ENCODE measurements around the gene ADCY6. TPM values are rescaled to one million over a fixed set of nuclear protein-coding genes. Genes with fewer than 3 reads are reported as not detected.

ADCY6 gene
- total RNA-seq, 1 experiment from 2014 or later = 16.3 TPM

- no peak for DNase-seq (ENCODE audit: low read depth)
Measured at GRCh38 chr12:48783432-48783831, 5.5 kb downstream of the ADCY6 start.

- DNase-seq (ENCODE audit: low read depth) = no peak
Measured at GRCh38 chr12:48782457-48783395, 6.2 kb downstream of the ADCY6 start.

GRCh38 chr12:48781750-48782456 lies 7.0 kb downstream of the ADCY6 start:
- no peak for DNase-seq (ENCODE audit: low read depth)

- DNase-seq (ENCODE audit: low read depth) = no peak
Measured at GRCh38 chr12:48780381-48781025, 8.4 kb downstream of the ADCY6 start.

- DNase-seq (ENCODE audit: low read depth) = peak; percentile 60
Measured at GRCh38 chr12:48779869-48780268, 9.0 kb downstream of the ADCY6 start.

- DNase-seq (ENCODE audit: low read depth) = no peak
Measured at GRCh38 chr12:48777501-48778400, 11.1 kb downstream of the ADCY6 start.

GRCh38 chr12:48776956-48777355 lies 11.9 kb downstream of the ADCY6 start:
- DNase-seq (ENCODE audit: low read depth) = no peak

GRCh38 chr12:48775991-48776649 lies 12.8 kb downstream of the ADCY6 start:
- no peak for DNase-seq (ENCODE audit: low read depth)

- DNase-seq (ENCODE audit: low read depth) = no peak
Measured at GRCh38 chr12:48775299-48775698, 13.6 kb downstream of the ADCY6 start.

GRCh38 chr12:48774516-48774915 lies 14.4 kb downstream of the ADCY6 start:
- no peak for DNase-seq (ENCODE audit: low read depth)

GRCh38 chr12:48773686-48774085 lies 15.2 kb downstream of the ADCY6 start:
- DNase-seq (ENCODE audit: low read depth) = no peak

GRCh38 chr12:48771588-48772112 lies 17.2 kb downstream of the ADCY6 start:
- DNase-seq (ENCODE audit: low read depth) = no peak

- DNase-seq (ENCODE audit: low read depth) = no peak
Measured at GRCh38 chr12:48770756-48771155, 18.1 kb downstream of the ADCY6 start.

GRCh38 chr12:48768736-48769135 lies 20.2 kb downstream of the ADCY6 start:
- DNase-seq (ENCODE audit: low read depth) = no peak

- DNase-seq (ENCODE audit: low read depth) = no peak
Measured at GRCh38 chr12:48768147-48768546, 20.7 kb downstream of the ADCY6 start.

GRCh38 chr12:48767521-48767920 lies 21.4 kb downstream of the ADCY6 start:
- no peak for DNase-seq (ENCODE audit: low read depth)

- no peak for DNase-seq (ENCODE audit: low read depth)
Measured at GRCh38 chr12:48767047-48767446, 21.8 kb downstream of the ADCY6 start.

- peak; percentile 51 for DNase-seq (ENCODE audit: low read depth)
Measured at GRCh38 chr12:48765753-48766162, 23.1 kb downstream of the ADCY6 start.

- peak; percentile 29 for DNase-seq (ENCODE audit: low read depth)
Measured at GRCh38 chr12:48764521-48764920, 24.4 kb downstream of the ADCY6 start.

- DNase-seq (ENCODE audit: low read depth) = no peak
Measured at GRCh38 chr12:48758737-48759136, 30.2 kb downstream of the ADCY6 start.

- DNase-seq (ENCODE audit: low read depth) = no peak
Measured at GRCh38 chr12:48758186-48758585, 30.7 kb downstream of the ADCY6 start.
